Epithelial cell of proximal tubule (primary cell): Measurements from ENCODE around the gene SCN9A. TPM values are rescaled to one million over a fixed set of nuclear protein-coding genes. Genes with fewer than 3 reads are reported as not detected.
A peak's percentile ranks its signal among the peaks of the same experiment; 100 is the strongest.
"Not testable (repeated sequence)": the region's sequence is repeated elsewhere in the genome, so short reads cannot be mapped to it uniquely, and the experiment has no call there.

ENCODE experiments used
- DNase-seq: peaks from one replicate; pipeline ENCODE4 v3.0.0-alpha.2; 2011; ENCODE audit warnings: low read depth
- H3K4me3 ChIP-seq: 2 replicates; pipeline ENCODE4 v1.5.1; 2011; ENCODE audit warnings: low read depth, mild to moderate bottlenecking, low read length
- CTCF ChIP-seq: conservative IDR thresholded peaks from 2 replicates; pipeline ENCODE4 v1.5.1; 2012; ENCODE audit warnings: low read depth, mild to moderate bottlenecking, low read length
- total RNA-seq: library from RNA; depleted of rRNA; stranded (reverse); fragments of >200 nt; gene quantifications from 2 replicates; pipeline ENCODE4 v1.2.3, GENCODE V29; 2015

The SCN9A gene
- total RNA-seq, 1 donor from 2014 or later, result 2.1 TPM

DNA sequence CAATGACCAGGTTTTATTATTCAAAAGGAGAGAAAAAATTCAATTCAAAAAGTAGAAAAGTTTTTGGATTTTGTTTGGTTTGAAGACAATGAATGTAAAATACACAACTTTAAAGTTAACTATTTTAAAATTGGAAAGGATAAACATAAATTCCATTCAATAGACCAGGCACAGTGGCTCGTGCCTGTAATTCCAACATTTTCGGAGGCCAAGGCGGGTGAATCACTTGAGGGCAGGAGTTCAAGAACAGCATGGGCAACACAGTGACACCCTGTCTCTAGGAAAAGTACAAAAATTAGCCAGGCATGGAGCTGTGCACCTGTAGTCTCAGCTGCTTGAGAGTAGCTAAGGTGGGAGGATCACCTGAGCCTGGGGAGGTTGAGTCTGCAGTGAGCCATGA, 54.7 kb downstream of the SCN9A start:
- no peak for TF ChIP-seq CTCF
- no peak for DNase-seq
- H3K4me3 ChIP-seq, result no peak overlapping the region

- TF ChIP-seq CTCF, result no peak
- H3K4me3 ChIP-seq, result no peak overlapping the region
- peak; percentile 0 for DNase-seq
These were observed 61.6 kb downstream of the SCN9A start for GRCh38 chr2:166314022-166314759.

DNA sequence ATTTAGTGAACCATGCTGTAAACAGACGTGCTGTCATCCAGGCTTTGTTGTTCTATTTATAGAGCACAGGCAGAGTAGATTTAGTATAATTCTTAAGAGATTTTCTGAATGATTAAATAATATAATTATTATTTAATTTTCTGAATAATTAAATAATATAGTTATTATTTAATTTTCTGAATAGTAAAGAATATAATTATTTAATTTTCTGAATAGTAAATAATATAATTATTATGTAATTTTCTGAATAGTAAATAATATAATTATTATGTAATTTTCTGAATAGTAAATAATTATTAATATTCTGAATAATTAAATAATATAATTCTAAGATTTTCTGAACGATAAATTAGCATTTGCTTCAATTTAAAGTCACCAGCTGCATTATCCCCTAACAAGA, 62.9 kb downstream of the SCN9A start:
- not testable (repeated sequence) for DNase-seq, H3K4me3 ChIP-seq

GRCh38 chr2:166307326-166307725, 68.4 kb downstream of the SCN9A start:
- no peak for TF ChIP-seq CTCF
- no peak overlapping the region for H3K4me3 ChIP-seq
- DNase-seq, result no peak

DNA sequence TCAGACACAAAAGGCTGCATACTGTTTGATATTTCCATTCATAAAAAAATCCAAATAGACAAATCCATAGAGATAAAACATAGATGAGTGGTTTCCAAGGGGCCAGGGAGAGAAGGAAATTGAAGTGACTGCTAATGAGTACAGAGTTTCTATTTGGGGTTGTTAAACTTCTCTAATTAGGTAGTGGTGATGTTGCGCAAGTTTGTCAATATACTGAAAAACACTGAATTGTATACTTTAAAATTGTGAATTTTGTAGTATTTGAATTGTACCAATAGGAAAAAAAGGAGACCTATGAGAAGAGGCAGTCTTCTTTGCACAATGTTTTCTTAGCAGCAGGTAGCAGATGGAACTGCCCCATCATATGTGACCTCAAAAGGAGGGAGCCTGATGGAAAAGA, 71.1 kb downstream of the SCN9A start:
- no peak for TF ChIP-seq CTCF
- H3K4me3 ChIP-seq, result no peak overlapping the region
- DNase-seq, result no peak

DNA sequence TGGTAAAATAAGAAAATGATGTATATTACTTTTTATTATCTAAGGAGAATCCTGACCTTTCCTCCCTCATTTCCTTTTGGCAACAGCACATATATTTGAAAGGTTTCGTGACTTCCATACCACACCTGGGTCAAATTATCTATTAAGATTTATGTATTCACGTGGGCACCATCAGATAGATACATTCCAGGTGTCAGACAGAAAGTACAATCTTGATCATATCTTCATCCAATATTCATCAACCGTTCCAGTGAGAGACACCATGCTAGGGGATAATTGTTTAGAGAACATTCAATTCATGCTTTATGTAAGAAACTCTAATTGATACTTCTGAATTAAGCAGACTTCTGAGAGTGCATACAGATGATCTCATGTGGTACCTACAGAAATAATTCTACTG, 73.7 kb downstream of the SCN9A start:
- DNase-seq, result no peak
- no peak overlapping the region for H3K4me3 ChIP-seq
- no peak for TF ChIP-seq CTCF

GRCh38 chr2:166297951-166298350, 77.8 kb downstream of the SCN9A start:
- no peak for TF ChIP-seq CTCF
- H3K4me3 ChIP-seq, result no peak overlapping the region
- no peak for DNase-seq
